GM19372 (cell line): ENCODE results near the gene NOS3.

Experiments
- ATAC-seq: cut with Tn5 transposase; IDR thresholded peaks from one replicate; pipeline ENCODE4 v1.9.1; 2021; ENCODE audit warnings: mild to moderate bottlenecking, low read depth, moderate library complexity; ENCODE audit not compliant: unreplicated experiment

The NOS3 gene

DNA sequence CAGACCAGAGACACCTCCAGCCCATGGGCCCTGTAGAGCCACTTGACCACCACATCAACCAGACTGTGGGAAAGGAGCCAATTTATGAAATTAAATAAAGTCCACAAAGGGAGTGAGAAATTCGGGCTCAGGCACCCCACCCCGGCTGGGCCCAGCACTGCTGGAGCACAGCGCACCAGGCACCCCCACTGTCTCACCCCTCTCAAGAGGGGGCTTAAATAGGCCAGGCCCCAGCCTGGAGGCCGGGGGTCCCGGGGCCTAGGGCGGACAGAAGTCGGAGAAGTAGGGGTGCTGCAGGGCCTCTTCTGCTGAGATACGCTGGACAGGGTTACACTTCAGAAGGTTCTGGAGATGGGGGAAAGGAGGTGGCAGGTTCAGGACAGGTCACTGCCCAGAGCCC lies 62.9 kb downstream of the NOS3 start:
- ATAC-seq: no peak

DNA sequence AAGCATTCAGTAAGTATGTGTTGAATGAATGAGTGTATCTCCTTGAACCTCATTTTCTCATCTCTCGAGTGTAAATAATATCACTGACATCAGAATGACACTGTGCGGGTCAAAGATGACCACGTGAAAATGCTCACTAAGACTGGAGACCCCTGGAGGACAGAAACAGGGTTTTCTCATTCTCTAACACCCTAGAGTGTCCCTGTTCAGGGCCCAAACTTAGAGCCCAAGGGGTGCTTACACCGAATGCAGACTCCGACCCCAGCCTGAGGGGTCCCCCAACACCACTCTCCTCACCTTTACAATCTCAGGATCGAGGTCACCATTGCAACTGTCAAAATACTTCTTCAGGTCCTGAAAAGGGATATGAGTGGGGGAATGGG lies 65.5 kb downstream of the NOS3 start:
- ATAC-seq: no peak

DNA sequence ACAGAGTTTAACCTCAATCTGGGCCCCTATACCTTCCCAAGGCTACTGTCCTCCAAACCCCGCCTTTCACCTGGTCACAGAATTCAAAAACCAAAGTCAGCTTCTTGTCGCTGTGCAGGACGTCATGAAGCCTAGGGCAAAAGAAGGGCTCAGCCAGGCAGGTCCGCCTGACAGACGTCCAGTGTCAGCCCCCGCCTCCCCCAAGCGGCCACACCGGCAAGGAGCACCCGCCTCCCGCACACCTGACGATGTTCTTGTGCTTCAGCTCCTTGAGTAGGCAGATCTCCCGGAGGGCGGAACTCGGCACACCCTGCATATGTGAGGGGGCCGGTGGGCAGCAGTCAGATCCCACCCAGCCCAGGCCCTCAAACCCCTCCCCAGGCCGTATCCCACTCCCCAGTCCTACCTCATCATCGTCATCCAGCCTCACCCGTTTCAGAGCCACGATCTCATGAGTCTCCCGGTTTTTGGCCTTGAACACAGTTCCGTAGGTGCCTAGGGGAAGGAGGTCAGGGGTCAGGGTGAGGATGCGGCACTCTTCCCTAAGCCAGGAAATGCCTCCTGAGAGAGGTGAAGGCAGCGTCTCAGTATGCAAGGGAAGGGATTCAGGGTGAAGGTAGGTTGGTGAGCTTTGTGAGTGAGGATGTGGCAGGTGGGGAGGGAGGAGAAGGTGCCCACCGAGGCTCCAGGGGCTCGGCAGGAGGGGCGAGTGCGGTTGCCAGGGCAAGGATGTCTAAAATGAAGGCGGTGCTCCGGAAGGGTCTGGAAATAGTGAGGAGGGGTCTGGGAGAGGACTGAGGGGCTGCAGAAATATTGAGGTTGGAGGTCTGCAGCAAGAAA lies 66.1 kb downstream of the NOS3 start:
- no peak for ATAC-seq

DNA sequence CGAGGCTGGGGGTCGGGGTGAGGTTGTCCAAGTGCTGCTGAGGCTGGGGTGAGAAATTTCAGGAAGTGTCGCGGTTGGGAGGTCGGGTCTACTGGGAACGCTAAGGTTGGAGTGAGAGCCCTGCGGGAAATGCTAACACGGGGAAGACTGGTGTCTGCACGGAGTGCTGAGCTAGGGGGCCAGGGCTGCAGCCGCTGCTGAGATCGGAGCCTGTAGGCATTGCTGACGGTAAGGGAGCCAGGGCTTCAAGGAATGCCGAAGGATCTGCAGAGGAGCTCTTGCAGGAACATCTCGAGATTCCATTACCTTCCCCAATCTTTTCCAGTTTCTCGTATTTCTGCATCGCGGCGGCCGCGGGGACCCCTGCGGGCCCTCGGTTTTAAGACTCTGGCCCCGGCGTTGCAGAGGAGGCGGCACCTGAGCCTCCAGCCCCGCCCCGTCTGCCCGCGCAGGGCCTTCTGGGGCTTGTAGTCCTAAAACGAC lies 66.7 kb downstream of the NOS3 start, which contains the start of gene CDK5:
Gene CDK5, minus strand, starts transcription at position 392 of the 483 bp plus-strand sequence. Its CDS starts 49 bp downstream, at position 343.
- ATAC-seq: peak; percentile 20

DNA sequence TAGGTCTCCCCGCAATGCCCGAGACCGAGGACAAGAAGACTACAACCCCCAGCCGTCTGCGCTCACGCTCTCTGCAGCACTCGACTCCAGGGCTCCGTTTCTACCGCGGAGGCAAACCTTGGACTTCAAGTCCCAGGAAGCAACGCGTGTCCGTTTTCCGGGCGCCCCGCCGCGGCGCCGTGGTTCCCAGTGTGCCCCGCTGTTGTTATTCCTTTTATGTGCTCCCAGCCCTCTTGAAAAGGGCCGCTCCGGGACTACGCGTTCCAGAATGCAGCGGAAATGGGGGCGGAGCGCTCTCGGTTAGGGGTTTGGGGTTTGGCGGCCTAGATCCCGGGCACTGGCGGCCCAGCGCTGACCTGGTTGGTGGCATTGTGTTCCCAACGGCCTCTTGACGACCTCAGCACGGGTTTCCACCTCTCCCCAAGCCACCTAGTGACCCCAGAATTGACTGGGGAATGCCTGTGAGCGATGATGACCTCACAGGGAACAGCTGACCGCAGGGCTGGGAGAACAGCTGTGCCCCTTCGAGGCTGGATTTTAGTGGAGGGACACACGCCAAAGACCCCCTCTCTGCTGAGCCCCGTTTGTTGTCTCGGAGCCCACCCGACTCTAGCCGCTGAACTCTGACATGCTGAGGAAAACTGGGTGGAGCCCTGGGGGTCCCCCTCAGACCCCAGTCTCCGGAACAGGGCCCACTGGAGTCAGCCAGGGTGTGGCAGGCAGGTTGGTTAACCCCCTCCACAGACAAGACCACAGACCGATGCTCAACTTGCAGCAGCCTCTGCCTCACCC lies 67.4 kb downstream of the NOS3 start:
- peak; percentile 82 for ATAC-seq

DNA sequence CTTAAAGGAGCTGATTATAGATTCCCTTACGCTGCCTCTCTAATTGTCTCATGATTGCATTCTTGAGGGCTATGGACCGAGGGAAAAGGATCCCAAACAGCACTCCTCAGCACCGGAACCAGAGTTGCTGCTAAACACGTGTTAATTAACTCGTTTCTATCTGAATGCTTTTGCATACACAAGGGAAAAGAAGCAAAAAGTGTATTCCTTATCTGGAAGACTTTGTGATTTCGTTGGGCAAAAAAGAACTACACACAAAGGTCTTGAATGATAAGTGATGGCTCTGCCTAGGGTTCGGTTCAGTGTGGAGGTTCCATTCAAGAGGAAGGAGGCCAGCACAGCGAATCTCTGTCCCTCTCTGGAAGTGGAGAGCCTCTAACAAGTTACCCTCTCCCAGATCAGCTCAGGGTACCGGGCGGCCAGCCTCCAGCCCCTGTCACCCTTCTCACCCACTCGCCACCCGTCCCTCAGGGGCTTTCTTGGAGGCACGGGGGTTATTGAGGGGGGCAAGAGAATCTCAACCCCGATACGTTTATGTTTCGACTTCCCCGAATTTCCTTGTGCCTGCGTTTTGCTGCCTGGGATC lies 68.1 kb downstream of the NOS3 start:
- ATAC-seq: no peak

DNA sequence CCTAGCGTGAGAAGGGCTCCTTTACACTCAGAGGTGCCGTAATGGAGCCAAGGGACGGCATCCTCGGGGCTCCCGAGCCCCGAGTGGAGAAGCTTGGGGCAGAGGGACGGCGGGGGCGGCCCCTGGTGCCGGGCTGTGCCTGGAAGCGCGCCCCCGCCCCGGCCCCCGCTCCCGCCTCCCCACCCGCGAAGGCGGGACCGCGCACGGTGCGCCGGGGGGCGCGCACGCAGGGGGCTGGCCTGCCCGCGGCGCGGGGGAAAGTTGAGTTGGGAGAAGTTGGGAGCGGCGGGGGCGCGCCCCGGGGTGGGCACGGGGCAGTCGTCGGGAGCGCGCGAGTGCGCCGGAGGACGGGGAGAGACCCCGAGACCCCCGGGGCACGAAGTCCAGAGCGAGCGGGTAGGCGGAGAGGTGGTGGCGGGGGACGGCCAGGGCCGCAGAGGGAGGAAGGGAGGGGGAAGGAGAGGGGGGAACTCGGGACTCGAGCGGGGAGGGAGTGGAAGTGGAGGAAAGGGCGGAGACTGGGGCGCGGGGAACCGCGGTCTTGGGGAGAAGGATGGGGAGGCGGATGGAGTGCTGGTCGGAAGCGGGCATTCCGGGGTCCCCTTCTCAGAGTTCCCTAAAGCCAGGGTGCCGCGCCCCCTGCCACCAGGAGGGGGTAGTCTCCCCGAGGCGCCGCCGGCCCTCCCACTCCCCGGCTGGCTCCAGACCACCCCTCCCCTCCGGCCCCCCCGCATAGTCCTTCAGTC lies 68.7 kb downstream of the NOS3 start, which contains the start of gene SLC4A2:
Gene SLC4A2, plus strand, starts transcription at position 223 of the 746 bp plus-strand sequence. CDS start 2,399 bp downstream, outside the sequence.
- ATAC-seq: no peak

DNA sequence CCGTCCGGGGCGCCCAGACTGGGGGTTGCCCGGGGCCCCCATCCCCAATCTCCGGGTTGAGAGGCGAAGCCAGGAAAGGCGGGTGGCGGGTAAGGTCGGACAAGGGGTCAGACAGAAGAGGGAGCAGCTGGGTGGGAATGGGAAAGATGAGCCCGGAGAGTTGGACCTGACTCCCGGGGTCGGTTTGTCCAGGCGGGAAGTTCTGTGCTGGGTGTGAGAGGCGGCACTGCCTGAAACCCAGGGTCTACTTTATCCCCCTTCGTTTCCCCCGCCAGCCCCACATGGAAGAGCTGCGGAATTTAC lies 69.2 kb downstream of the NOS3 start:
- ATAC-seq: no peak

DNA sequence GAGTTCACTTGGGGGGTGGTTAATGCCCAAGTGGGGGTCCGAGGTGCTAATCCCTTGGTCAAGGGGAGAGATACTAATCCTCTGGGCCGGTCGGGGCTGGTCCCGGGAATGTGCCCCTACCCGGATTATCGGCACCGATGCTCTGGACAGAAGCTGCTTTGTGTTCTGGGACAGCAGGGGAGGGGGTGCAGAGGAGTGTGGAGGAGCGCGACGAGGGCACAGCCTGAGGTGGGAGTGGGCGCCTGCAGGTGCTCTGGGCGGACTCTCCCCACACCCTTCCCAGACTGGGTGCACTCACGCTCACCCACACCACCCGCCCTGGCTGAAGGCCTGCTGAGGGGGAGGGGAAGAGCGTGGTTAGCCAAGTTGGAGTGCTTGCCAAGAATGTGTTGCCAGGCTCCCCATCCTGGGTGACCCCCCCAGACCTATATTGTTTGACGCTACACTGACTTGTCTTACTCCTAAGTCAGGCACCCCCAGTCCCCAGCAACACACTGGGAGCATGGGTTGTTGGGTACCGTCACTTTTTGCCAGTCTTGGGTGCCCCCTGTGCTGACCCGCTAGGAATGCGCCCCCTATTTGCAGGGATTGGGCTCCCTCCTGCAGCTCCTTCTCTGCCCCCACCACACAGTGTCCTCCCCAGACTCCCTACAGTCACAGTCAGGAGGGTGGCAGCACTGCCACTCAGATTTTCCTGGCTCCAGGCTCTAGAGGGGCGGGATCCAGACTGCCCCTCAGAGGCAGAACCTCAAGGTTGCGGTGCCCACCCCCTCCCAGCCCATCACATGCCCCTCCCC lies 69.8 kb downstream of the NOS3 start:
- ATAC-seq: no peak

DNA sequence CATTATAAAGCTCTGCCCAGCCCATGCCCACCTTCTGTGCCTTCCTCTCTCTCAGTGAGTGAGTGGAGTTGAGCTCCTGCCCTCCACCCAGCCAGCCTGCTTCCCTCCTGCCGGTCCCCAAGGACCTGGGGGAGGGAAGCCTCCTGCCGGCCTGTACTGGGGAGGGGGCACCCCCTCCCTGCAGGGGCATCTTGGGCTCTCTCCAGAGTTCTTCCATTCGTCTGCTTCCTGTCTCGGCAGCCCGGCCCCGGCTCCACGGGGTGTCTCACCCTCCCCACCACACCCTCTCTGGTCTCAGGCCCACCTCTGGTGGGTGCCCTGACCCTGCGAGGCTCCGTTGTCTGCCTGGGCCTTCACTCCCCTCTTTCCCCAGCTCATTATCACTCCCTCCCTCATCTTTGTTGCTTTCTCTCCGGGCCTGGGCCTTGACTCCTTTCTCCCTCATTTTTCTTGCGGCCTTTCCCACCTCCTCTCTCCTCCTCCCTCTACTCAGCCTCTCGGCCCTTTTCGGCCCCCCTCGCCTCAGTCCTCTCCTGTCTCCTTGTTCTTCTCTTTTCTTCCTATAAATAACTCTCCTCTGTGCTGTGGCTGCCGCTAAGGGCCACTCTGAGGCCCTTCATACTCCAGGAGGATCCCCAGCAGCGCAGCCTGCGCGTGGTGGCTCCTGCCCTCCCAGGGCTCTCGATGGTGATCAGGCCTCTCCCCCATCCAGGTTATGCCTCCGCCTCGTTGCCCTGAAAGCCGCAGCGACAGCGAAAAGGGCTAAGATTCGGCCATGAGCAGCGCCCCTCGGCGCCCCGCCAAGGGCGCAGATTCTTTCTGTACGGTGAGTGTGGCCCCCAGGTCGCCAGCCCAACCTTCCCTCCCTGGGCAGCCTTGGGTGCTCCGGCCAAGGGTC lies 70.6 kb downstream of the NOS3 start:
- ATAC-seq: no peak

DNA sequence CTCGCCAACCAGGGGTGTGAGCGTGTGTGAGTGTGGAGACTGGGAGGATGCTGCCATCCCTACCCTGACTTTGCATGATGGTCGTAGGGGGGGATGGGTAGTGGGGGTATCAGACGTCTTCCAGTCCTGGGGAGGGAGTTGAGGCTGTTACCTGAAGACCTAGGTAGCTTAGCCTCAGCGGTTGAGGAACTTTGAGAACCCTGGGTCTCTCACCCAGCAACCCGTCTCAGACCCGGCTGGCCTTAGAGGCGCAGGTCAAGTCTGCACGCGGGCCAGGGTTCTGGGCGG lies 71.2 kb downstream of the NOS3 start:
- no peak for ATAC-seq

DNA sequence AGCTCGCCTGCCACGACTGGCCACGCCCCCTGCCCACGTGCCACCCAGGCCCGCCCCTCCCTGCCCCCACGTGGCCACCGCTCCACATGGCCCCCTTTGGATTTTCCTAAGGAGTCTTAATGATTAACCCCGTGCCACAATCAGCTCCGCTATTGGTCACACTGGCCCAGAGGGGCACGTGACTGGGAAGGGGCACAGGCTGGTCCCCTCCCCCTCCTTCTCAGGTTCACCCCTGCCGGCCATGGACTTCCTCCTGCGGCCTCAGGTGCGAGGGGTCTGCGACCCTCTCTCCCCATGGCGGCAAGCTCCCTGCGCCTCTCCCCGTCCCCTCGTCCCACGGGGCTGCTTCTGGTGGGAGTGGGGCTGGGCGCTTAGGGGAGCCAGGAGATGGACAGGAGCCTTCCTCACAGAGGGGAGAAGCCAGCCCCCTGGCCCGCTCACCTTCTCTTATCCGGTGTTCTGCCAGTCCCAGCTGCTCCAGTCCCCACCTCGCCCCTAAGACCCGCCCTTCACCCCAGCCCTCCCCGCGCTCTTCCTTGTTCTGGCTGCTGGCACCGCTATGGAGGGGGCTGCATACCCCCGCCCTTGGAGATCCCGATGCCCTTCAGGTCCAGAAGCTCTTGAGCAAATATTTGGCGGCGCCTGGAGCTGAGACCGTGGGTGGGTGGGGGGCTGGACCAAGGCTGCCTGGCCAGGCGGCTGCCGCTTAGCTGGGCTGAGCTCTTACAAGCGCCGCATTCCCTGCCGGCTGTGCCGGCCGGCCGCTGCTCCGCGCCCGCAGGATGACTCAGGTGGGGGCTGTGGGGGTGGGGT lies 71.8 kb downstream of the NOS3 start:
- no peak for ATAC-seq

DNA sequence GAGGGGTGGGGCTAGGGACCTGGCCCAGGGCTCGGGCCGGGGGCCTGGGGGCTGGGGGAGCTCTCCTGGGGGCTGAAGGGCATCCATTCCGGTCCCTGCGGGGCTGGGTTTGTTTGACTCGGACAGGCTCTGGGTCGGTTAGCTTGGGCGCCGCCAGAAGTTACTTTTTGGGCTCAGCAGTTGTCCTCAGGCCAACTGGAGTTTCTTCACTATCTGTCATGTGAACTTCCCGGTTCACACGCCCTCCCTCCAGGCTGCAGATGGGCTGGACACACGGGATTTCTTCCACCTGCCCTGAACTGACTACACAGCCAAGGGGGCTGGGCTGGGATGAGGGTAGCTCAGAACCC lies 72.4 kb downstream of the NOS3 start:
- no peak for ATAC-seq
